Body of pancreas (tissue), 4 donors: ENCODE measurements around the gene EVA1A. TPM values are rescaled to one million over a fixed set of nuclear protein-coding genes. Genes with fewer than 3 reads are reported as not detected.

Experiments
- ATAC-seq: fragments of 150-250 bp; one replicate; pipeline ENCODE4 v1.9.1; 2016
- DNase-seq, 4 donors: peaks; one replicate each; pipeline ENCODE4 v3.0.0-alpha.2; 2019
- H3K27ac ChIP-seq, 4 donors: fragments of 200-600 bp; sonication (generic); 1 replicate in 3 of 4; 2 replicates in 1 of 4; pipeline versions ENCODE4 v1.5.1 to v1.6.1; 2016 to 2019; ENCODE audit warnings: mild to moderate bottlenecking in 1 of 4, mixed read lengths in 1 of 4, moderate library complexity in 1 of 4
- H3K27me3 ChIP-seq, 2 donors: fragments of 200-600 bp; sonication (generic); one replicate each; pipeline ENCODE4 v1.6.0; 2016; ENCODE audit warnings: mild to moderate bottlenecking in 1 of 2
- H3K36me3 ChIP-seq, 2 donors: fragments of 200-600 bp; sonication (generic); replicated peaks in 1 of 2; 2 replicates each; pipeline ENCODE4 v1.5.1; 2016; ENCODE audit warnings: low read depth in 2 of 2; ENCODE audit not compliant: insufficient read depth in 1 of 2
- H3K4me1 ChIP-seq: fragments of 200-600 bp; sonication (generic); one replicate; pipeline ENCODE4 v1.6.0; 2016
- H3K4me3 ChIP-seq, 2 donors: fragments of 200-600 bp; sonication (generic); 1 replicate in 1 of 2; 2 replicates in 1 of 2; pipeline ENCODE4 v1.5.1; 2016 to 2019
- H3K9me3 ChIP-seq, 3 donors: fragments of 200-600 bp; sonication (generic); 1 replicate in 2 of 3; 2 replicates in 1 of 3; pipeline ENCODE4 v1.5.1; 2016
- CTCF ChIP-seq, 7 experiments: fragments of 450-650 bp in 4 of 7; fragments of 200-600 bp in 3 of 7; sonication (generic) in 3 of 7; IDR thresholded peaks; one replicate each; pipeline ENCODE4 v1.5.1; 2016 to 2019; ENCODE audit warnings: antibody characterized with exemption in 7 of 7
- POLR2A ChIP-seq, 3 donors: fragments of 450-650 bp; IDR thresholded peaks; one replicate each; pipeline ENCODE4 v1.6.1; 2016; ENCODE audit warnings: antibody characterized with exemption in 3 of 3, mild to moderate bottlenecking in 2 of 3
- WGBS, 2 donors: methylation state at CpG; one replicate each; pipeline ENCODE4 v1.1.5; 2017; 5-methylcytosine and 5-hydroxymethylcytosine counted together
- intact Hi-C: fragments of 100-400 bp; cut with DNase I; formaldehyde crosslinking; loops from one replicate; pipeline ENCODE4 v1.15.1; 2023
- total RNA-seq, 2 donors: library from RNA; depleted of rRNA; stranded (reverse); fragments of >200 nt; gene quantifications; one replicate each; pipeline ENCODE4 v1.1.0, GENCODE V29; 2016

EVA1A gene
- total RNA-seq, 2 donors from 2014 or later = 27.5 to 31.3 TPM

GRCh38 chr2:75538521-75539490 is 21.9 kb downstream of the EVA1A start:
- H3K27me3 ChIP-seq = no peaks in the 10 kb centered on the region
- intact Hi-C loops = no loop called here
- no peaks in the 10 kb centered on the region for H3K4me1 ChIP-seq
- H3K27ac ChIP-seq = no peak overlapping the region
- H3K36me3 ChIP-seq = no peaks in the 10 kb centered on the region
- DNase-seq (no peak), ATAC-seq (no peak)
- no peaks in the 10 kb centered on the region for H3K9me3 ChIP-seq
- WGBS, 2 donors = 78 to 79% methylated on average over 6 of the region's 6 CpGs
- TF ChIP-seq CTCF (IDR thresholded peaks at IDR 0.05) (no peak), POLR2A (IDR thresholded peaks at IDR 0.05) (no peak)
- no peak overlapping the region for H3K4me3 ChIP-seq

GRCh38 chr2:75537658-75538057 is 23.1 kb downstream of the EVA1A start:
- WGBS, 2 donors = 97 to 99% methylated on average over 3 of the region's 3 CpGs
- TF ChIP-seq CTCF (IDR thresholded peaks at IDR 0.05) = no peak
- TF ChIP-seq POLR2A (IDR thresholded peaks at IDR 0.05) = no peak
- intact Hi-C loops = no loop called here
- DNase-seq (no peak), ATAC-seq (no peak)
- Histone ChIP-seq H3K27ac (no peak overlapping the region), H3K4me1 (no peaks in the 10 kb centered on the region), H3K9me3 (no peaks in the 10 kb centered on the region), H3K4me3 (no peak overlapping the region), H3K36me3 (no peaks in the 10 kb centered on the region), H3K27me3 (no peaks in the 10 kb centered on the region)

- H3K27ac ChIP-seq = no peak overlapping the region
- no peak for TF ChIP-seq CTCF (IDR thresholded peaks at IDR 0.05)
- no peak for TF ChIP-seq POLR2A (IDR thresholded peaks at IDR 0.05)
- no peaks in the 10 kb centered on the region for H3K36me3 ChIP-seq
- no peaks in the 10 kb centered on the region for H3K9me3 ChIP-seq
- H3K4me3 ChIP-seq = no peak overlapping the region
- ATAC-seq (no peak), DNase-seq (no peak)
- WGBS, 2 donors = 93 to 97% methylated on average over 3 of the region's 3 CpGs
- no peaks in the 10 kb centered on the region for H3K27me3 ChIP-seq
- intact Hi-C loops = no loop called here
- H3K4me1 ChIP-seq = peaks cover 21% of the 10 kb centered on the region
These were observed 27.6 kb downstream of the EVA1A start for GRCh38 chr2:75533135-75533534.

GRCh38 chr2:75532488-75532887 is 28.3 kb downstream of the EVA1A start:
- Histone ChIP-seq H3K27ac (no peak overlapping the region), H3K36me3 (no peaks in the 10 kb centered on the region), H3K4me3 (no peak overlapping the region), H3K27me3 (no peaks in the 10 kb centered on the region), H3K9me3 (no peaks in the 10 kb centered on the region), H3K4me1 (peaks cover 25% of the 10 kb centered on the region)
- 59 to 71% methylated on average over 1 of the region's 1 CpG for WGBS, 2 donors
- ATAC-seq (no peak), DNase-seq (no peak)
- TF ChIP-seq POLR2A (IDR thresholded peaks at IDR 0.05) = no peak
- TF ChIP-seq CTCF (IDR thresholded peaks at IDR 0.05) = no peak
- intact Hi-C loops = no loop called here
